ENCODE results near the gene CCNG2.

The CCNG2 gene

DNA sequence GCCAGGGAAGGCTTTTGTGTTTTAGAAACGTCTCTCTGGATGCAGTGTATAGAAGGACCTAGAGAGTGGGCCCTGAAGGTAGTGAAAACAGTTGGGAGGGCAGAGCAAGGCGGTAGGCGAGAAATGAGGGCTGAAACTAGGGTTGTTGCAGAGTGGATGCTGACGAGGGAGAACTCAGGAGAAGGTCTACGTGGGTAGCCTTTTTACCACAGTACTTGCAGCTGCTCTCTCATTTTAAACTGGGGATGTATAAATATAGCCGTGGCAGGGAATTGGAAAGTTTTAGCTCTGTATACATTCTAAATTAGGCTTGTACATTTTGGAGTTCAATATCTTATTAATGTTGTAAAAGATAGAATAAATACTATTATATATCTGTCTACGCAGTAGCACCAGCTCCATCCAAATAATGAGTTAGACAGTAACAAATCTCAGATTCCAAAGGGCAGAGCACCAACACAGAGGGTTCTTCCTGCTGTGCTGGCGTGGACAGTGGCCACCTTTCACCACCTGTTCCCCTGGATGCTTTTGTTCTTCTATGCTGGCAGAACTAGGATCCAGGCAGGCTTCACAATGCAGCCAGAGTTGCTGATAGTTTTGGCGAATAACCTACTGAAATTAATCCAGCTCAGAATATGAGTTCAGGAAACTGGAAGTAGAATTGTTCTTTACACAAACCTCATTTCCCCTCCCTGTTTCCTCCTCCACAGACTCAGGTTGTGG is 31.7 kb downstream of the CCNG2 start:
- no peak for DNase-seq (ENCODE audit: low spot score)
- no peak for TF ChIP-seq CTCF (IDR thresholded peaks at IDR 0.05; ENCODE audit: extremely low read depth, missing control alignments)

GRCh38 chr4:77189412-77189811 is 32.4 kb downstream of the CCNG2 start:
- no peak for TF ChIP-seq CTCF (IDR thresholded peaks at IDR 0.05; ENCODE audit: extremely low read depth, missing control alignments)

GRCh38 chr4:77190053-77190452 is 33.0 kb downstream of the CCNG2 start:
- TF ChIP-seq CTCF (IDR thresholded peaks at IDR 0.05; ENCODE audit: extremely low read depth, missing control alignments) = no peak
- DNase-seq (ENCODE audit: low spot score) = no peak

More at GRCh38 chr4:77189412-77189811, 32.4 kb downstream of the CCNG2 start:
- no peak for DNase-seq (ENCODE audit: low spot score)

- TF ChIP-seq CTCF (IDR thresholded peaks at IDR 0.05; ENCODE audit: extremely low read depth, missing control alignments) = no peak
- no peak for DNase-seq (ENCODE audit: low spot score)
Observed at GRCh38 chr4:77193046-77193445, 36.0 kb downstream of the CCNG2 start.

- no peak for TF ChIP-seq CTCF (IDR thresholded peaks at IDR 0.05; ENCODE audit: extremely low read depth, missing control alignments)
- DNase-seq (ENCODE audit: low spot score) = peak; percentile 84
Observed at GRCh38 chr4:77193511-77194102, 36.6 kb downstream of the CCNG2 start.

DNA sequence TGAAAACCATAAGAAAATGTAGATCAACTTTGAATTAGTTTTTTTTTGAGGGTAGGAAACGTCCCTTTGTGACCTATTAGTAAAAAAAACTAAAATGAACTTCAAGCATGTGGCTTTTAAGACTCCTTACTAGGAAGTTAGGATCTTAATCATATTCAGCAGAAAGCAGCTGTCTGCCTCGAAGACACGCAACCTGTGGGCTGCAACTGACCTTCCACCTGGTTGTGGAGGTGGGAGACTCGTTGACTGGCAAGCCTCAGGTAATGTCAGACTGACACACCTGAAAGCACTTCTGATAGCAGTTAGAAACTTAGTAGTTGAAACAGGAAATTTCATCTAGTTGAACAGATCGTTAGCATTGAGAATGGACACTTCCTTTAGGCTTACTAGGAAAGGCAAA is 37.4 kb downstream of the CCNG2 start:
- no peak for TF ChIP-seq CTCF (IDR thresholded peaks at IDR 0.05; ENCODE audit: extremely low read depth, missing control alignments)
- no peak for DNase-seq (ENCODE audit: low spot score)

DNA sequence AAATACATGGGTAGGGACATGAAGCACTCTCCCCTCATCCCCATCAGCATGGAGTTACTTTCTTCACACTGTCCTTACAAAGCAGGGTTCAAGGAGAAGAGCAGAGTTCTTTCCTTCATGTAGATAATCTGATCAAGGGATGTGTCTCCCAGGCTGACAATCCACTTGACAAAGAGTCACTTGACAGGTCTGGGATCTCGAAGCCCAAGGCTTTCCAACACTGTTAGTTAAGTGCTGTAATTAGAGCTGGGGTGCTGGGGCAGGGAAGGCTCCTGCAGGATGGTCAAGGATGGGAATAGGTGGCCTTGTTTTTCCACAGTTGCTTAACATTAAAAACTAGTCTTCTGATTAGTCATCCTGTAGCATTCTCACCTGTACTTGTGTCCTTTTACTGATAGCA is 38.0 kb downstream of the CCNG2 start:
- TF ChIP-seq CTCF (IDR thresholded peaks at IDR 0.05; ENCODE audit: extremely low read depth, missing control alignments) = no peak
- DNase-seq (ENCODE audit: low spot score) = no peak

Measured in GM20000 (cell line).